K562 (cell line): ENCODE data around the gene SCAP. TPM values are rescaled to one million over a fixed set of nuclear protein-coding genes. Genes with fewer than 3 reads are reported as not detected.

ENCODE experiments used
- CREM ChIP-seq: IDR thresholded peaks from 2 replicates; pipeline ENCODE4 v1.6.1; 2014; ENCODE audit warnings: antibody characterized with exemption, low read depth
- HOMEZ ChIP-seq: fragments of 250-450 bp; sonication (Bioruptor Pico); IDR thresholded peaks from 2 replicates; pipeline ENCODE4 v1.4.0; 2020; ENCODE audit warnings: mild to moderate bottlenecking, moderate library complexity
- HSF4 ChIP-seq: fragments of 250-450 bp; sonication (Bioruptor Pico); IDR thresholded peaks from 2 replicates; pipeline ENCODE4 v2.1.2; 2022; ENCODE audit warnings: mild to moderate bottlenecking, moderate library complexity, borderline replicate concordance
- MLX ChIP-seq, 2 experiments: fragments of 450-650 bp in 1 of 2; sonication (generic) in 1 of 2; formaldehyde crosslinking; conservative IDR thresholded peaks; 2 replicates each; pipeline versions ENCODE4 v1.4.0 to v1.8.1; 2020 to 2022; ENCODE audit warnings: mild to moderate bottlenecking in 1 of 2, missing genetic modification reagents in 1 of 2
- MTA2 ChIP-seq: fragments of 450-650 bp; IDR thresholded peaks from 2 replicates; pipeline ENCODE4 v1.6.1; 2016; ENCODE audit warnings: low read depth
- NR3C1 ChIP-seq: sonication (generic); formaldehyde crosslinking; IDR thresholded peaks from 2 replicates; pipeline ENCODE4 v1.8.1; 2022; ENCODE audit warnings: missing genetic modification reagents
- PML ChIP-seq: IDR thresholded peaks from 2 replicates; pipeline ENCODE4 v1.6.1; 2012; ENCODE audit warnings: low read length, inconsistent platforms
- RCOR1 ChIP-seq, 2 experiments: IDR thresholded peaks; 2 replicates each; pipeline ENCODE4 v1.6.1; 2012; ENCODE audit warnings: low read depth in 2 of 2, low read length in 2 of 2, borderline replicate concordance in 1 of 2, improper control_type of control experiment in 1 of 2
- SAFB ChIP-seq: fragments of 200-400 bp; formaldehyde crosslinking; IDR thresholded peaks from 2 replicates; pipeline ENCODE4 v1.6.1; 2017; ENCODE audit warnings: low read depth, low read length, borderline replicate concordance
- TCF15 ChIP-seq: fragments of 250-450 bp; sonication (Bioruptor Pico); IDR thresholded peaks from 2 replicates; pipeline ENCODE4 v1.8.0; 2022; ENCODE audit warnings: moderate library complexity, mild to moderate bottlenecking, inconsistent platforms
- THRB ChIP-seq: fragments of 450-650 bp; formaldehyde crosslinking; conservative IDR thresholded peaks from 2 replicates; pipeline ENCODE4 v1.4.0; 2022; ENCODE audit warnings: mild to moderate bottlenecking, missing genetic modification characterization
- ZBTB40 ChIP-seq, 2 experiments: fragments of 450-650 bp in 1 of 2; sonication (generic) in 1 of 2; formaldehyde crosslinking in 1 of 2; IDR thresholded peaks; 2 replicates each; pipeline versions ENCODE4 v1.7.1 to v1.9.0; 2016 to 2022; ENCODE audit warnings: inconsistent platforms in 1 of 2, mild to moderate bottlenecking in 1 of 2, missing genetic modification reagents in 1 of 2
- polyA plus RNA-seq, 8 experiments: library from polyadenylated mRNA; depleted of rRNA in 4 of 8; stranded (reverse) in 5 of 8; unstranded in 3 of 8; fragments of >200 nt; fragmentation: Nextera tagmentation in 2 of 8; fragmentation: Illumina TruSeq in 1 of 8; extraction: Ambion mirVana in 2 of 8; extraction: Trizol in 1 of 8; gene quantifications; 2 replicates each; pipeline versions ENCODE4 v1.2.1 to v1.2.3, GENCODE V29; 2011 to 2014; ENCODE audit warnings: inconsistent platforms in 1 of 8, missing spikeins in 1 of 8
- total RNA-seq, 7 experiments: library from RNA; depleted of rRNA in 6 of 7; stranded (reverse); fragments of >200 nt in 6 of 7; fragmentation: Illumina TruSeq in 2 of 7; extraction: Trizol in 2 of 7; gene quantifications; 2 replicates each; pipeline versions ENCODE4 v1.2.1 to v1.2.3, GENCODE V29; 2011 to 2021; ENCODE audit warnings: low replicate concordance in 1 of 7

Gene SCAP
- total and polyA plus RNA-seq, 9 of the 15 experiments (the other 6 are each of a cell fraction or from before 2014, with no cell fraction given) = 2.6 to 104 (median 37.8) TPM

GRCh38 chr3:47475570-47476329 lies at the start of gene SCAP (continued):
- no peak for TF ChIP-seq TCF15
- 0 out of 2 replicates have a peak, but pooled peaks have one; percentile 63 for TF ChIP-seq NR3C1
- peak; percentile 97 for TF ChIP-seq MTA2
- TF ChIP-seq HOMEZ (CRISPR knock-in tag) = no peak
- TF ChIP-seq RCOR1 (IDR thresholded peaks at IDR 0.05; ENCODE audit: borderline replicate concordance in 1 of 2, low read depth in 2 of 2, low read length in 2 of 2) = peak in 1 of 2 experiments; percentile 63; a peak in 2 of 4 replicates
- TF ChIP-seq MLX (CRISPR knock-in tag; conservative IDR thresholded peaks at IDR 0.05) = no peak
- peak; percentile 70 for TF ChIP-seq SAFB
- TF ChIP-seq CREM = peak; percentile 80
- peak; percentile 26; the same call in 1 of the 2 replicates for TF ChIP-seq PML
- no peak for TF ChIP-seq HSF4 (CRISPR knock-in tag)
- 0 out of 2 replicates have a peak, but pooled peaks have one; percentile 67 for TF ChIP-seq THRB (CRISPR knock-in tag)
- TF ChIP-seq ZBTB40 (IDR thresholded peaks at IDR 0.05) = peak; percentile 55; the same call in 1 of the 2 replicates
- no peak for TF ChIP-seq ZBTB40 (CRISPR knock-in tag; IDR thresholded peaks at IDR 0.05)
